Measurements from ENCODE around the gene WDR54.

GRCh38 chr2:74457549-74458131 is 36.1 kb downstream of the WDR54 start:
- TF ChIP-seq CTCF (IDR thresholded peaks at IDR 0.05; ENCODE audit: low read length) (no peak), EZH2 (IDR thresholded peaks at IDR 0.05; ENCODE audit: borderline replicate concordance, low read length) (no peak)

All from OCI-LY1 (cell line).